Measurements from ENCODE around the gene GLRA2.
A peak's percentile ranks its signal among the peaks of the same experiment; 100 is the strongest.

The GLRA2 gene

DNA sequence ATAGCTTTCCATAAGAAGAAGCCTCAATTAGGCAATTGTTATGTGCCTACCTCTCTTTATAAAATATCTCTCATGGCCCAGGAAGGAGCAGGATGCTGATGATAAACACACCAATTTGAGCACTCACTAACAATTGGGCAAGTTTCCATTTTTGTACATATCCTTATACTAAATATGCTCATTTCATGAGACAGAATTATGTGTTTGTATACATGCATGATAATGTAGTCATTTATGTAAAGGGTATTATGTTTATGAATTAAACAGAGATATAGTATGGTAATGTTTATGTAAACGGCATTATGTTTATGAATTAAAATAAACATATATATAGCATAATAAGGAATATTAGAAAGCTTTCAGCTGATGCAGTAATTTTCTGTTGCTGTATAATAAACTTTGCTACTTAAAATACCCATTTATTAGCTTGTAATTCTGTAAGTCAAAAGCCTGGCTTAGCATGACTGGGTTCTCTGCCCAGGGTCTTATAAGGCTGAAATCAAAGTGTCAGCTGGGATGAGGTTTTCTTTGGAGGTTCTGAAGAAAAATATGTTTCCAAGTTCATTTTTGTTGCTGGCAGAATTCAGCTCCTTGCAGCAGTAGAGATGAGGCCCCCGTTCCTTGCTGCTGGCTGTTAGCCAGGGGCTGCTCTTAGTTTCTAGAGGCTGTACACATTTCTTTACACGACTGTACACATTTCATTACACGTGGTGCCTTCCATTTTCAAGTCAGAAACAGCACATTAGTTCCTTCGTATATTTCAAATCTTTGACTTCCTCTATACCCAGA is 89.0 kb downstream of the GLRA2 start:
- no peak for TF ChIP-seq POLR2AphosphoS5 (IDR thresholded peaks at IDR 0.05; ENCODE audit: low read depth, low read length)
- TF ChIP-seq TAF1 (IDR thresholded peaks at IDR 0.05; ENCODE audit: low read depth, low read length): no peak
- TF ChIP-seq SPI1 (IDR thresholded peaks at IDR 0.05; ENCODE audit: low read depth, low read length): no peak
- no peak for TF ChIP-seq POU2F2 (IDR thresholded peaks at IDR 0.05; ENCODE audit: low read depth, low read length)
- no peak for TF ChIP-seq POLR2A (IDR thresholded peaks at IDR 0.05; ENCODE audit: low read depth, low read length)
- no peak for TF ChIP-seq PAX5 (IDR thresholded peaks at IDR 0.05; ENCODE audit: insufficient read depth, low read length, severe bottlenecking)
- FAIRE-seq: no peak
- no peak for DNase-seq (ENCODE audit: insufficient read length, low spot score)

- DNase-seq (ENCODE audit: insufficient read length, low spot score) (no peak), FAIRE-seq (no peak)
- no peak for TF ChIP-seq PAX5 (IDR thresholded peaks at IDR 0.05; ENCODE audit: insufficient read depth, low read length, severe bottlenecking)
- no peak for TF ChIP-seq SPI1 (IDR thresholded peaks at IDR 0.05; ENCODE audit: low read depth, low read length)
- TF ChIP-seq POLR2AphosphoS5 (IDR thresholded peaks at IDR 0.05; ENCODE audit: low read depth, low read length): no peak
- TF ChIP-seq TAF1 (IDR thresholded peaks at IDR 0.05; ENCODE audit: low read depth, low read length): no peak
- no peak for TF ChIP-seq POU2F2 (IDR thresholded peaks at IDR 0.05; ENCODE audit: low read depth, low read length)
- TF ChIP-seq POLR2A (IDR thresholded peaks at IDR 0.05; ENCODE audit: low read depth, low read length): no peak
Observed at GRCh38 chrX:14630733-14631132, 101.4 kb downstream of the GLRA2 start.

GRCh38 chrX:14641681-14642655 is 112.6 kb downstream of the GLRA2 start:
- no peak for DNase-seq (ENCODE audit: insufficient read length, low spot score)
- FAIRE-seq: no peak
- TF ChIP-seq POU2F2 (IDR thresholded peaks at IDR 0.05; ENCODE audit: low read depth, low read length): no peak
- TF ChIP-seq SPI1 (IDR thresholded peaks at IDR 0.05; ENCODE audit: low read depth, low read length): no peak
- no peak for TF ChIP-seq POLR2A (IDR thresholded peaks at IDR 0.05; ENCODE audit: low read depth, low read length)
- TF ChIP-seq PAX5 (IDR thresholded peaks at IDR 0.05; ENCODE audit: insufficient read depth, low read length, severe bottlenecking): no peak
- no peak for TF ChIP-seq POLR2AphosphoS5 (IDR thresholded peaks at IDR 0.05; ENCODE audit: low read depth, low read length)
- no peak for TF ChIP-seq TAF1 (IDR thresholded peaks at IDR 0.05; ENCODE audit: low read depth, low read length)

DNA sequence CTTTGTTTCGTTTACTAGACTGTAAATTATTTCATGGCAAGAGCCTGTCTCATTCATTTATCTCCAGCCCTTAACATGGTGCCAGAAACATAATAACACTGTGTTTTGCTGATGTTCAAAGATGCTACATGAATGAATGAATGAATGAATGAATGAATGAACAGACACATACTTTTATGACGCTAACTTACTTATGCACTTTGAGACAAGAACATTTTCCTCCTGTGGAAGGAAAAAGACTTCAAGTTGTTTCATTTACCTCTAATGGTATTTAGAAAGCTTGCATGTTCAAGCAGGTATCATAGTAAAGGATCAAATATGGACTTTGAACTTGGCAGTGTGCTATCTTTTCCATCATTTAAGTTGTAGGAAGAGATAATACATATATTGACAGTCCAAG is 131.6 kb downstream of the GLRA2 start:
- DNase-seq (ENCODE audit: insufficient read length, low spot score) (no peak), FAIRE-seq (no peak)
- TF ChIP-seq POU2F2 (IDR thresholded peaks at IDR 0.05; ENCODE audit: low read depth, low read length) (no peak), TAF1 (IDR thresholded peaks at IDR 0.05; ENCODE audit: low read depth, low read length) (no peak), POLR2AphosphoS5 (IDR thresholded peaks at IDR 0.05; ENCODE audit: low read depth, low read length) (no peak), POLR2A (IDR thresholded peaks at IDR 0.05; ENCODE audit: low read depth, low read length) (no peak), SPI1 (IDR thresholded peaks at IDR 0.05; ENCODE audit: low read depth, low read length) (no peak), PAX5 (IDR thresholded peaks at IDR 0.05; ENCODE audit: insufficient read depth, low read length, severe bottlenecking) (no peak)

- TF ChIP-seq SPI1 (IDR thresholded peaks at IDR 0.05; ENCODE audit: low read depth, low read length) (peak; percentile 80), POLR2A (IDR thresholded peaks at IDR 0.05; ENCODE audit: low read depth, low read length) (no peak)
- DNase-seq (ENCODE audit: insufficient read length, low spot score): no peak
- FAIRE-seq: peak; percentile 23
Observed at GRCh38 chrX:14670819-14671218, 141.5 kb downstream of the GLRA2 start.

- FAIRE-seq: no peak
- no peak for TF ChIP-seq POLR2AphosphoS5 (IDR thresholded peaks at IDR 0.05; ENCODE audit: low read depth, low read length)
- no peak for TF ChIP-seq PAX5 (IDR thresholded peaks at IDR 0.05; ENCODE audit: insufficient read depth, low read length, severe bottlenecking)
- TF ChIP-seq TAF1 (IDR thresholded peaks at IDR 0.05; ENCODE audit: low read depth, low read length): no peak
- no peak for TF ChIP-seq POLR2A (IDR thresholded peaks at IDR 0.05; ENCODE audit: low read depth, low read length)
- no peak for TF ChIP-seq SPI1 (IDR thresholded peaks at IDR 0.05; ENCODE audit: low read depth, low read length)
- DNase-seq (ENCODE audit: insufficient read length, low spot score): no peak
Observed at GRCh38 chrX:14672611-14673172, 143.4 kb downstream of the GLRA2 start.

GRCh38 chrX:14673236-14673635 is 143.9 kb downstream of the GLRA2 start:
- FAIRE-seq (peak; percentile 66), DNase-seq (ENCODE audit: insufficient read length, low spot score) (no peak)
- TF ChIP-seq POLR2AphosphoS5 (IDR thresholded peaks at IDR 0.05; ENCODE audit: low read depth, low read length) (no peak), SPI1 (IDR thresholded peaks at IDR 0.05; ENCODE audit: low read depth, low read length) (no peak), POU2F2 (IDR thresholded peaks at IDR 0.05; ENCODE audit: low read depth, low read length) (no peak), TAF1 (IDR thresholded peaks at IDR 0.05; ENCODE audit: low read depth, low read length) (no peak), POLR2A (IDR thresholded peaks at IDR 0.05; ENCODE audit: low read depth, low read length) (no peak), PAX5 (IDR thresholded peaks at IDR 0.05; ENCODE audit: insufficient read depth, low read length, severe bottlenecking) (no peak)

DNA sequence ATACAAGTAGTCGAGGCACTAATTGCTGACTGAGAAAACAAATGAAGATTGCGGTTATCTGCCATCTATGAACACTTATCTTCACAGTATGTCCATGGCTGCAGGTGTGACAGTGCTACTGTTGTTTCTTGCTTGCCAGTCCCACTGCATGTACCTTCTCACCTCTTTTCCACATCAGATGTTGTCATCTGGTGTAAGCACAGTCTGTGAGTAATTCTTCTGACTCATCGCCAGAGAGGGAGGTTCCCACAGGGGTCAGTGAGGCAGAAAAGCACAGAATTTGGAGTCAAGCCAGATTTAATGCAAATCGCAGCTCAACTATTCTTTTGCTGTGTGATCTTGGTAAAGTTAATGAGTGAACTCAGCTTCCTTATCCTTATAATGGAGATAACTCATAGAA is 144.4 kb downstream of the GLRA2 start:
- no peak for TF ChIP-seq PAX5 (IDR thresholded peaks at IDR 0.05; ENCODE audit: insufficient read depth, low read length, severe bottlenecking)
- TF ChIP-seq POLR2AphosphoS5 (IDR thresholded peaks at IDR 0.05; ENCODE audit: low read depth, low read length): no peak
- TF ChIP-seq POU2F2 (IDR thresholded peaks at IDR 0.05; ENCODE audit: low read depth, low read length): 0 out of 2 replicates have a peak, but pooled peaks have one; percentile 18
- TF ChIP-seq TAF1 (IDR thresholded peaks at IDR 0.05; ENCODE audit: low read depth, low read length): no peak
- no peak for TF ChIP-seq POLR2A (IDR thresholded peaks at IDR 0.05; ENCODE audit: low read depth, low read length)
- TF ChIP-seq SPI1 (IDR thresholded peaks at IDR 0.05; ENCODE audit: low read depth, low read length): no peak
- DNase-seq (ENCODE audit: insufficient read length, low spot score) (peak; percentile 6), FAIRE-seq (peak; percentile 98)

DNA sequence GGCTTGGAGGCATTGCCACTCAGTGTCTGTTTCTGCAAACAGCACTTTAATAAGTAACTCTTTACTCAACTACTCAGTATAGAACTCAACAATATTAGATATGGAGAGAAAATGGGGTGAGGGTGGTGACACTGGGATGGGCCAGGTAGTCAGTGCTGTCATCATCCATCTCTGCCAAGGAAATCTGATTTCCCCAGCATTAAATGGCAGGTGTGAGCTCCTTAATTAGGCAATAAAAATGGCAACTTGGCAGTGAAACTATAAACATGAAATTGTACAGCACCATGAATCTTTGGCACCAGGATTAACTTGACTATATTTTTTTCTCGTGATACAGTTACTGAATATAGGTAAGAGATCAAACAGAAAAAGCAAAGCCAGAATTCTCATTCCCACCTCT is 146.2 kb downstream of the GLRA2 start:
- no peak for FAIRE-seq
- no peak for DNase-seq (ENCODE audit: insufficient read length, low spot score)
- TF ChIP-seq POU2F2 (IDR thresholded peaks at IDR 0.05; ENCODE audit: low read depth, low read length) (no peak), POLR2A (IDR thresholded peaks at IDR 0.05; ENCODE audit: low read depth, low read length) (no peak), TAF1 (IDR thresholded peaks at IDR 0.05; ENCODE audit: low read depth, low read length) (no peak), SPI1 (IDR thresholded peaks at IDR 0.05; ENCODE audit: low read depth, low read length) (no peak), POLR2AphosphoS5 (IDR thresholded peaks at IDR 0.05; ENCODE audit: low read depth, low read length) (no peak), PAX5 (IDR thresholded peaks at IDR 0.05; ENCODE audit: insufficient read depth, low read length, severe bottlenecking) (no peak)

Measured in GM12891 (cell line).